ACC112 (cell line): Measurements from ENCODE around the gene CNTNAP4.

Experiments
- H2AFZ ChIP-seq: fragments of 200-600 bp; sonication (generic); one replicate; pipeline ENCODE4 v1.6.0; 2017; ENCODE audit warnings: antibody characterized with exemption, low read length; ENCODE audit not compliant: unreplicated experiment
- H3K27ac ChIP-seq: fragments of 200-600 bp; sonication (generic); 2 replicates; pipeline ENCODE4 v1.5.1; 2014; ENCODE audit warnings: low read depth, mild to moderate bottlenecking, antibody characterized with exemption, low read length, moderate library complexity
- H3K27me3 ChIP-seq: fragments of 200-600 bp; sonication (generic); 2 replicates; pipeline ENCODE4 v1.6.1; 2014; ENCODE audit warnings: mild to moderate bottlenecking, antibody characterized with exemption, low read length, moderate library complexity, mixed read lengths; ENCODE audit not compliant: insufficient read depth
- H3K36me3 ChIP-seq: fragments of 200-600 bp; sonication (generic); 2 replicates; pipeline ENCODE4 v1.6.1; 2016; ENCODE audit warnings: mild to moderate bottlenecking, antibody characterized with exemption, low read length, moderate library complexity, mixed read lengths; ENCODE audit not compliant: insufficient read depth
- H3K4me1 ChIP-seq: fragments of 200-600 bp; sonication (generic); one replicate; pipeline ENCODE4 v1.6.1; 2016; ENCODE audit warnings: low read length, mixed read lengths; ENCODE audit not compliant: insufficient read depth, unreplicated experiment, control insufficient read depth
- H3K4me3 ChIP-seq: fragments of 200-600 bp; sonication (generic); 2 replicates; pipeline ENCODE4 v1.5.1; 2014; ENCODE audit warnings: mild to moderate bottlenecking, low read depth, low read length
- H3K79me2 ChIP-seq: fragments of 200-600 bp; sonication (generic); one replicate; pipeline ENCODE4 v1.6.0; 2016; ENCODE audit warnings: low read length; ENCODE audit not compliant: control insufficient read depth, unreplicated experiment, insufficient read depth

Gene CNTNAP4

GRCh38 chr16:76573281-76573680 is 296.1 kb downstream of the CNTNAP4 start:
- no peaks in the 10 kb centered on the region for H3K27me3 ChIP-seq
- no peak overlapping the region for H3K27ac ChIP-seq
- H3K36me3 ChIP-seq, result no peaks in the 10 kb centered on the region
- no peaks in the 10 kb centered on the region for H3K4me1 ChIP-seq
- H2AFZ ChIP-seq, result no peak overlapping the region
- H3K4me3 ChIP-seq, result no peak overlapping the region
- H3K79me2 ChIP-seq, result no peaks in the 10 kb centered on the region

GRCh38 chr16:76574651-76575050 is 297.4 kb downstream of the CNTNAP4 start:
- no peaks in the 10 kb centered on the region for H3K36me3 ChIP-seq
- H2AFZ ChIP-seq, result no peak overlapping the region
- H3K79me2 ChIP-seq, result no peaks in the 10 kb centered on the region
- H3K27ac ChIP-seq, result no peak overlapping the region
- H3K27me3 ChIP-seq, result no peaks in the 10 kb centered on the region
- no peak overlapping the region for H3K4me3 ChIP-seq
- no peaks in the 10 kb centered on the region for H3K4me1 ChIP-seq

DNA sequence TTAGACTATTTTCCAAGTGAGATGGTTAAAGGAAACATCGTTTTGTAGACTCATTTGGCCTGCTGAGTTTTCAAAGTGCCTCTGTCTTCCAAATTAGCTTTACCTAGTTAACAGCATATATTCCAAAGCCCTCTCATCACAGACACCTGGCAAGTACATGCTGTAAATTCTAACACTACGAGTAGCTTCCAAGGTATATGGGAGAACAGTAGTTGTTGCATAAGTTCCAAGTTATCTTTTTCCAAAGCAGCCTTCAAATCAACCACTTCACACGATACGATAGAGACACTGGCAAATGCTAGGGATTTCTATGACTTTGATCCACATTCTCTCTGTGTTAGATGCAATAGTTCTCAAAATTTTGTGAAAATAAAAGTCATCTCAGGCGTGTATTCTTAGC is 299.3 kb downstream of the CNTNAP4 start:
- Histone ChIP-seq H3K4me3 (no peak overlapping the region), H3K27me3 (no peaks in the 10 kb centered on the region), H3K36me3 (no peaks in the 10 kb centered on the region), H2AFZ (no peak overlapping the region), H3K79me2 (no peaks in the 10 kb centered on the region), H3K4me1 (no peaks in the 10 kb centered on the region), H3K27ac (no peak overlapping the region)

GRCh38 chr16:76577003-76577402 is 299.8 kb downstream of the CNTNAP4 start:
- no peak overlapping the region for H2AFZ ChIP-seq
- H3K4me3 ChIP-seq, result no peak overlapping the region
- H3K79me2 ChIP-seq, result no peaks in the 10 kb centered on the region
- no peaks in the 10 kb centered on the region for H3K4me1 ChIP-seq
- H3K36me3 ChIP-seq, result no peaks in the 10 kb centered on the region
- no peak overlapping the region for H3K27ac ChIP-seq
- H3K27me3 ChIP-seq, result no peaks in the 10 kb centered on the region

DNA sequence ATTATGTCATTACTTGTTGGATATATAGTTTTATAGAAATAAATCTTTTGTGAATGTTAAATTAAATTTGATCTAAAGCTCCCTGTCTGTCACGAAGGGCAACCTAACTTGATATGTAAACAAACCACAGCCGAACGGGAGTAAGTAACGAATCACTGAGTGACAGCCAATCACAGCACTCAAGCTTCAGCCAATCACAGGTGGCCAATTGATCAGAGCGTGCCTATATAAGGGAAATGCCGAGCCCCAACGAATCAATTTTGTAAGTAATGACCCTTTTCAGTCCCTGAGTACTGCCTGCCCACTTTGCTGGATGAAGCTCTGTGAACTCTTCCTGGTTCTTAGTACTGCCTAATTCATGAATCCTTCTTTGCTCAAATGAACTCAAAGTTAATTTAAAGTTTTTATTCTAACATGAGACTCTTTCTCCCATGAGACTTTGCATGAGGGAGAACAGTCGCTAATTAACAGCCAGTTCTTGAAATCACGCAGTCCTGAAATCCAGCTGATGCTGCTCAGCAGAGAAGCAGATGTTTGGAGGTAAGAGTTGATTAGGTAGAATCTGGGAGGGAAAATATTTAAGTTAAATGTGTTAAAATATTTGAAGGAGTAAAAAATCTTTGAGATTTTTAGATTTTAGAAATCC is 302.2 kb downstream of the CNTNAP4 start:
- Histone ChIP-seq H3K4me3 (no peak overlapping the region), H3K36me3 (no peaks in the 10 kb centered on the region), H2AFZ (no peak overlapping the region), H3K27me3 (no peaks in the 10 kb centered on the region), H3K27ac (no peak overlapping the region), H3K4me1 (no peaks in the 10 kb centered on the region), H3K79me2 (no peaks in the 10 kb centered on the region)

- Histone ChIP-seq H3K4me3 (no peak overlapping the region), H2AFZ (no peak overlapping the region), H3K79me2 (no peaks in the 10 kb centered on the region), H3K27ac (no peak overlapping the region), H3K27me3 (no peaks in the 10 kb centered on the region), H3K36me3 (no peaks in the 10 kb centered on the region), H3K4me1 (no peaks in the 10 kb centered on the region)
Observed at GRCh38 chr16:76583466-76583865, 306.3 kb downstream of the CNTNAP4 start.

GRCh38 chr16:76583945-76584344 is 306.7 kb downstream of the CNTNAP4 start:
- Histone ChIP-seq H3K27ac (no peak overlapping the region), H3K36me3 (no peaks in the 10 kb centered on the region), H3K79me2 (no peaks in the 10 kb centered on the region), H3K4me1 (no peaks in the 10 kb centered on the region), H3K27me3 (no peaks in the 10 kb centered on the region), H3K4me3 (no peak overlapping the region), H2AFZ (no peak overlapping the region)

DNA sequence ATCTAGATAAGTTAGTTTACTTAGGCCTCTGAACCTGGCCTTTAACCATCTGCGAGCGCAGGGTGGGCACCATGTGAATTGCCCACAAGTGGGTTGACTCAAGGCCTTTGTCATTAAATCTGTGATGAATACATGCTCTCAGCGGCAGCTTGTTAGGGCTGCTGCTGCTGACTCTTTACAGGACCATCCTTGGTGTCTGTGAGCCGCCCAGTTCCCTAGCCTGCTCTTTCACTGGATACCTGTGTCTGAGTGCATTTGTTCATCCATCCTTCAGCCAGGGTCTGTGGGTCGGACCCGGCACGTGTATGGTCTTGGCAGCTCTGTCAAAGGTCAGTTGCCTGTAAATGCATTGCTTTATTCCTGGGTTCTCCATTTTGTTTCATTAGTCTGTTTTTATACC is 321.3 kb downstream of the CNTNAP4 start:
- Histone ChIP-seq H2AFZ (no peak overlapping the region), H3K4me3 (no peak overlapping the region), H3K4me1 (no peaks in the 10 kb centered on the region), H3K27ac (no peak overlapping the region), H3K79me2 (no peaks in the 10 kb centered on the region), H3K36me3 (no peaks in the 10 kb centered on the region), H3K27me3 (no peaks in the 10 kb centered on the region)

DNA sequence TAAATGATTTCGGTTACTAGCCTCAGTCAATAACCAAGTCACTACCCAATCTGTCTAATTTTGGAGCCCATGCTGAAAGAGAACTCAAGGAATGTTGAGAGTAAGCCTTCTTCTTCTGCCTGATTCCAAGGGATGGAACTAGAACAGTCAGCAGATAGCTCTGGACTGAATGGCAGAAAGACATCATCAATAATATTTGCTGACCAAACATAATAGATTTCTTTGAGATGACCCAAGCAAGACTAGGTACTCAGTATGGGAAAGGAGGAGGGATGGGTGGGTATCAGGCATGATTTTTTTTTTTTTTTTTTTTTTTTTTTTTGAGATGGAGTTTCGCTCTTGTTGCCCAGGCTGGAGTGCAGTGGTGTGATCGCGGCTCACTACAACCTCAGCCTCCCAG is 330.1 kb downstream of the CNTNAP4 start:
- Histone ChIP-seq H3K36me3 (no peaks in the 10 kb centered on the region), H3K4me3 (no peak overlapping the region), H3K27ac (no peak overlapping the region), H3K79me2 (no peaks in the 10 kb centered on the region), H3K4me1 (no peaks in the 10 kb centered on the region), H2AFZ (no peak overlapping the region), H3K27me3 (no peaks in the 10 kb centered on the region)
